ENCODE data around the gene ADCK2.
"Not testable (repeated sequence)": the region's sequence is repeated elsewhere in the genome, so short reads cannot be mapped to it uniquely, and the experiment has no call there.

GRCh38 chr7:140625192-140625558 lies 47.6 kb upstream of the ADCK2 start:
- not testable (repeated sequence) for TF ChIP-seq TARDBP (IDR thresholded peaks at IDR 0.05); BHLHE40 (IDR thresholded peaks at IDR 0.05; ENCODE audit: borderline replicate concordance); SP1 (IDR thresholded peaks at IDR 0.05); LEF1 (IDR thresholded peaks at IDR 0.05; ENCODE audit: borderline replicate concordance)

Data from HEK293T (cell line).